GM19099 (cell line): ENCODE data around the gene MUC21.

ENCODE experiments used
- POLR2A ChIP-seq: IDR thresholded peaks from 3 replicates; pipeline ENCODE4 v1.6.1; 2011; ENCODE audit warnings: low read depth; ENCODE audit not compliant: insufficient read length; ENCODE audit errors: extremely low read depth

MUC21 gene

DNA sequence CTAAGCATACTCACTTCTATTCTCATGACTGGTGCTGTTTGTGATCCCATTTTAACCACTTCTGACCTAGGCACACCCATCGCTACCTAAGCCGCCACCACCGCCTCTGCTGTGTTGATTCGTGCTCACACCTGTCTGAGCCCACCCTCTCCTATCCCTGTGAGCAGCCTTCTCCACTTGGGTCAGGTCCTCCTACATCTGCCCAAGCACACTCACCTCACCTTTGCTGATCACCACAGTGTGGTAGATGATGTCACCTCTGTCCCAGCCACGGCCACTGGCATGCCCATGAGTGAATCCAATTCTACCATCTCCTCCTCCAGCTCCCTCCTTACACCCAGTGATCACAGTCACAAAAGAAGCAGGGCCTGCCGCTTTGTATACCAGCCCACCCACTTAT is 47.6 kb downstream of the MUC21 start:
- no peak for TF ChIP-seq POLR2A

DNA sequence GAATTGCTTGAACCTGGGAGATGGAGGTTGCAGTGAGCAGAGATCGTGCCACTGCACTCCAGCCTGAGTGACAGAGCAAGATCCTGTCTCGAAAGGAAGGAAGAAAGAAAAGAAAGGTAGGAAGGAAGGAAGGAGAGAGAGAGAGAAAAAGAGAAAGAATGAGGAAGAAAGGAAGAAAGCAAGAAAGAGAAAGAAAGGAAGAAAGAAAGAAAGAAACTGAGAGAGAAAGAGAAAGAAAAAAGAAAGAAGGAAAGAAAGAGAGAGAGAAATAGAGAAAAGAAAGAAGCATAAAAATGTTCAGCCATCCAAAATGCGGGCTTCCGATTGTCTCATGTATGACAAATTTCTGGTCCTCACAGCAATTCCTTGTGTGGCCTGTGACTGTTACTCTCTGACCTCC is 49.6 kb downstream of the MUC21 start:
- no peak for TF ChIP-seq POLR2A

DNA sequence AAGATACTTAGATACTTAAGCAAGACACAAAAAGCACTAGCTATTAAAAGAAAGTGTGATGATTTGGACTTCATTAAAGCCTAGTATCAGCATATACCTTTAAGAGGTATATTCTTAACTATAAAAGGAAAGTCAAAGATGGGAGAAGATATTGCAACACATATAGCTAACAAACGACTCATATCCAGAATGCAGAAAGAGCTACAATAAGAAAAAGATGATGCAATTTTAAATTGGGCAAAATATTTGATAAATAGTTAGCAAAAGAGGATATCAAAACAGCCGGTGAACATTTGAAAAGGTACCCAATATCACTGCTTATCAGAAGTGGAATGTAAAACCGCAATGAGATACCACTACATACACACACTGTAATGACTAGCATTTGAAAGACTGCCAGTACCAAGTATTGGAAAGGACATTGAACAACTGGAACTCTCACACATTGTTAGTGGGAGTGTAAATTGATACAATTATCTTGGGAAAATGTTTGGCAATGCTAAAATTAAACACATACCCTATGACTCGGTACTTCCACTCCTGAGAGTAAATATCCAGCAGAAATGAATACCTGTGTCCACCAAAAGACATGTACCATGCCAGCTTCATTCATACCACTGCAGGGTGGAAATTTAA is 52.5 kb downstream of the MUC21 start:
- TF ChIP-seq POLR2A, result no peak

DNA sequence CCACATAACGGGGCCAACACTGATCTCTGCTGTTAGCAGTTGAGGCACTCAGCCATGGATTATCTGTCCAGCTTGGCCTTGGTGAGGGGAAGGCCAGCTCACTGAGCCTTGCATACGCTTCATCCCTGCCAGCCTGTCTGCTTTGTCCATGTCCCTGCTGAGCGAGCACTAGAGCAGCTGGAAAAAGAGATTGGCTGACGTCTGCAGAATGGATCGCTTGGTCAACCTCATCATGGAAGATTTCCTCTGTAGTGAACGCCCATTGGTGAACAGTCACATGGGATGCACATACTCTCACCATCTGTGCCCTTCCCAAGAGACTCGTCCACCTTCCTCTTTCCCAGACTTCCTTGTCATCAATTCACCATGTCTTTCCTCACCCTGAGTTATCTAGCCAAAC is 53.7 kb downstream of the MUC21 start:
- TF ChIP-seq POLR2A, result no peak

DNA sequence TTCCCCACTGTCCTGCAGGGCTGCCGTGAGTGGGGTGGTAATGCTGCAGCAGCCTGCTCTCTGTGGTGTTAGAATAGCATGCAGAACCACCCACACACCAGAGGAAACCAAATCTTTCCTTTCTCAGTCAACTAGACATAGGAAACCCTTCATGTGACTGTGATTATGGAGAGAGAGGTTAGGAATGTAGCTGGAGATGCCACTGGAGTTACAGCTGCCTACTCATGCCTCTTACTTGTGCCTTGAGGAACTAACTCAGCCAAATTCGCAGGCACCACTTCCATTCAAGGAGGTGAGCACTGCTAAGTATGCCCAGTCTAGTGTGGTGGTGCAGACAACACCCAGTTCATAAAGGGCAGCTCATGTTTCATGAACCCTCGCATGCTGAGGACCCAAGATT is 54.2 kb downstream of the MUC21 start:
- no peak for TF ChIP-seq POLR2A

DNA sequence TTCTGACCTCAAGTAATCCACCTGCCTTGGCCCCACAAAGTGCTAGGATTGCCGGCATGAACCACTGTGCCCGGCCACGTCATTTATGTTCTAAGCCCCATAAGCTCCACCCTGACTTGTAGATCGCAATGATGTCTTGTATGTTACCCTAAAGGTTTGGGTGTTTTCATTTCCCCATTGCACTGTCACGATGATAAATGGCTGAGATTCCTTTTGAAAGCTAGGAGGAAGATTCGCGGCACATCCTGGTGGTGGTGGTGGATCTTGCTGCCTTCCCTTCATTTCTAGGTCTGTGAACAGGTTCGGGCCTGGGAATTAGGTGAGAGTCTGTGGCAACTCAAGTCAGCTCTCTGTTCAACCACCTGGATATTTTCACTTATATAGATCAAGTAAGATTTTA is 55.0 kb downstream of the MUC21 start:
- TF ChIP-seq POLR2A, result no peak
